Lower leg skin (tissue), 3 donors: ENCODE data around the gene PEX6.

Experiments
- CTCF ChIP-seq, 3 donors: fragments of 450-650 bp; IDR thresholded peaks; one replicate each; pipeline ENCODE4 v1.5.1; 2016; ENCODE audit warnings: antibody characterized with exemption in 3 of 3, mild to moderate bottlenecking in 3 of 3, moderate library complexity in 2 of 3
- POLR2A ChIP-seq, 2 donors: fragments of 450-650 bp; IDR thresholded peaks; one replicate each; pipeline ENCODE4 v1.6.1; 2016 to 2017; ENCODE audit warnings: antibody characterized with exemption in 2 of 2, mild to moderate bottlenecking in 1 of 2, moderate library complexity in 1 of 2

- TF ChIP-seq CTCF (IDR thresholded peaks at IDR 0.05) = no peak
- no peak for TF ChIP-seq POLR2A (IDR thresholded peaks at IDR 0.05)
Observed at GRCh38 chr6:43024436-43024835, 45.5 kb upstream of the PEX6 start.
